Progenitor cell of endocrine pancreas (in vitro differentiated cells): Measurements from ENCODE around the gene SPATA18. TPM values are rescaled to one million over a fixed set of nuclear protein-coding genes. Genes with fewer than 3 reads are reported as not detected.
"Not testable (repeated sequence)": the region's sequence is repeated elsewhere in the genome, so short reads cannot be mapped to it uniquely, and the experiment has no call there.

Experiments used
- DNase-seq: peaks from one replicate; pipeline ENCODE4 v3.0.0; 2021; ENCODE audit warnings: low spot score; ENCODE audit not compliant: unreplicated experiment
- H3K27ac Mint-ChIP-seq: 2 replicates; pipeline ENCODE4 v1.8.0; 2021; ENCODE audit warnings: mild to moderate bottlenecking, moderate library complexity, mixed read lengths
- H3K27me3 Mint-ChIP-seq: 2 replicates; pipeline ENCODE4 v1.8.0; 2021; ENCODE audit warnings: mixed read lengths
- H3K36me3 Mint-ChIP-seq: 2 replicates; pipeline ENCODE4 v1.8.0; 2022; ENCODE audit warnings: mixed read lengths; ENCODE audit not compliant: insufficient read depth
- H3K4me1 Mint-ChIP-seq: 2 replicates; pipeline ENCODE4 v1.8.0; 2021; ENCODE audit warnings: low read depth, mixed read lengths
- H3K4me3 Mint-ChIP-seq: 2 replicates; pipeline ENCODE4 v1.8.0; 2021; ENCODE audit warnings: low read depth, mild to moderate bottlenecking, moderate library complexity, mixed read lengths
- H3K9me3 Mint-ChIP-seq: 2 replicates; pipeline ENCODE4 v1.8.0; 2021; ENCODE audit warnings: low read depth, mixed read lengths
- CTCF ChIP-seq: fragments of 200-600 bp; sonication (generic); IDR thresholded peaks from one replicate; pipeline ENCODE4 v1.5.0; 2021; ENCODE audit warnings: antibody characterized with exemption, mild to moderate bottlenecking; ENCODE audit not compliant: unreplicated experiment
- total RNA-seq: library from RNA; stranded (reverse); gene quantifications from 2 replicates; pipeline ENCODE4 v1.2.1, GENCODE V29; 2021

Gene SPATA18
- total RNA-seq, 1 donor from 2014 or later, result 7.4 TPM

DNA sequence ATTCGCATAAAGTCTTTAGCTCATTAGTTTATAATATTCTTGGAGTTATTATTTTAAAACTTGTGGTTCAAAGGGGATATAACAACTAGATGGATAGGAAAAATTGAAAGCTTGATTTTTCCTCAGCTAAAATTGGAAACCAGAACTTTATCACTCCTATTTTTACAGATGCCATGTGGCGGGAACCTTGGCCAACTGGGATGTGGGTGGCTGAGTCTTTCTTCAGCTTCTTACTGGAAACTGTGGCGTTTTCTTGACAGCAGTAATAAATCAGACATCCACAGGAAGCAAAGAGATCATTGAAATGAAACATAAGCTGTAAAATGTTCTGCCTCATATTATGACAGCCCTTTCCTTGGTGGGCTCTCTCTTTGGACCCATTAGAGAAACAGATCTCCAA lies 84.1 kb downstream of the SPATA18 start:
- no peak overlapping the region for H3K27ac Mint-ChIP-seq
- H3K36me3 Mint-ChIP-seq, result no peaks in the 10 kb centered on the region
- peaks cover 3% of the 10 kb centered on the region for H3K27me3 Mint-ChIP-seq
- H3K4me1 Mint-ChIP-seq, result no peaks in the 10 kb centered on the region
- no peak overlapping the region for H3K4me3 Mint-ChIP-seq
- DNase-seq, result no peak
- TF ChIP-seq CTCF, result no peak
- no peaks in the 10 kb centered on the region for H3K9me3 Mint-ChIP-seq

DNA sequence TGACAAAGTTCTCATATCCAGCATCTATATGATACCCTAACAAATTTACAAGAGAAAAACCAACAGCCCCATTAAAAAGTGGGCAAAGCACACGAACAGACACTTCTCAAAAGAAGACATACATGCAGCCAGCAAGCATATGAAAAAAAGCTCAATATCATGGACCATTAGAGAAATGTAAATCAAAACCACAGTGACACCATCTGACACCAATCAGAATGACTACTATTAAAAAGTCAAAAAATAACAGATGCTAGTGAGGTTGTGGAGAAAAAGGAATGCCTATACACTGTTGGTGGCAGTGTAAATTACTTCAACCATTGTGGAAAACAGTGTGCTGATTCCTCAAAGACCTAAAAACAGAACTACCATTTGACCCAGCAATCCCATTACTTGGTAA lies 86.0 kb downstream of the SPATA18 start:
- H3K27me3 Mint-ChIP-seq, H3K27ac Mint-ChIP-seq, DNase-seq, H3K36me3 Mint-ChIP-seq, H3K4me3 Mint-ChIP-seq, H3K9me3 Mint-ChIP-seq, H3K4me1 Mint-ChIP-seq: not testable (repeated sequence)

GRCh38 chr4:52142816-52143215 lies 91.7 kb downstream of the SPATA18 start:
- no peaks in the 10 kb centered on the region for H3K4me1 Mint-ChIP-seq
- no peak overlapping the region for H3K4me3 Mint-ChIP-seq
- H3K36me3 Mint-ChIP-seq, result no peaks in the 10 kb centered on the region
- no peak overlapping the region for H3K27ac Mint-ChIP-seq
- no peaks in the 10 kb centered on the region for H3K27me3 Mint-ChIP-seq
- H3K9me3 Mint-ChIP-seq, result no peaks in the 10 kb centered on the region
- no peak for DNase-seq
- no peak for TF ChIP-seq CTCF

DNA sequence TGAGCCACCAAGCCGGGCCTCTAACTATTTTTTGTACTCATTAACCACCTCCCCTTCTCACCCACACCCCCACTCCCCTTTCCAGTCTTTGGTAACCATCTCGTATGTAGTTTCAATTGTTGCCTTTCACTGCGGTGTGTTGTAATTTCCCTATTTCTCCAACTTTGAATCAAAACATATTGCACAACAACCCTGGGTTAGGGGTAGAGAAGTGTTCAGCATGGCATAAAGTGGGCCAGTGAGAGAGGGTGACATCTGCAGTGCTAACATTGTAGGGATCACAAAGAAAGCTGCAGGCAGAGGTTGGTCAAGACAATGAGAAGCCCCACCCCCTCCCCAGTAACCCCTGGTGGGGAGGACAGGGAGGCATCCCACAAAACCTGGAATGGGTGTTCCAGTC lies 92.7 kb downstream of the SPATA18 start:
- Mint-ChIP-seq H3K4me3 (no peak overlapping the region), H3K27me3 (no peaks in the 10 kb centered on the region), H3K9me3 (no peaks in the 10 kb centered on the region), H3K4me1 (no peaks in the 10 kb centered on the region), H3K36me3 (no peaks in the 10 kb centered on the region), H3K27ac (no peak overlapping the region)
- DNase-seq, result no peak
- no peak for TF ChIP-seq CTCF

GRCh38 chr4:52144372-52144771 lies 93.3 kb downstream of the SPATA18 start:
- Mint-ChIP-seq H3K27me3 (no peaks in the 10 kb centered on the region), H3K4me3 (no peak overlapping the region), H3K4me1 (no peaks in the 10 kb centered on the region), H3K27ac (no peak overlapping the region), H3K9me3 (no peaks in the 10 kb centered on the region), H3K36me3 (no peaks in the 10 kb centered on the region)
- no peak for TF ChIP-seq CTCF
- no peak for DNase-seq

Other genes starting within 250 kb of the SPATA18 start
- 69.8 and 82.8 TPM in 2 replicates for gene DCUN1D4, start 208.2 kb upstream of the SPATA18 start, total RNA-seq
- gene LRRC66, start 30.9 kb upstream of the SPATA18 start, total RNA-seq, result 0.38 and 0.58 TPM in 2 replicates
- gene SGCB, start 13.0 kb upstream of the SPATA18 start, total RNA-seq, result 29.7 and 30.1 TPM in 2 replicates